ENCODE measurements around the gene SNX33.

Gene SNX33

GRCh38 chr15:75647370-75648155 is at the start of gene SNX33:
Gene SNX33, plus strand, starts transcription at chr15:75647912. Its CDS starts 1,191 bp downstream, at chr15:75649103.
- Histone ChIP-seq H3K27me3 (ENCODE audit: control insufficient read depth, insufficient read depth, low read length) (no peaks in the 10 kb centered on the region), H3K4me3 (ENCODE audit: low read length) (peak within 1 kb of the TSS; percentile 81), H3K27ac (ENCODE audit: low read depth, low read length) (peak within 1 kb of the TSS; percentile 93), H3K4me1 (ENCODE audit: control insufficient read depth, insufficient read depth, low read length) (peaks cover 40% of the 10 kb centered on the region), H3K36me3 (ENCODE audit: control insufficient read depth, insufficient read depth, low read length) (no peaks in the 10 kb centered on the region), H3K9ac (ENCODE audit: low read length) (peak within 1 kb of the TSS; percentile 95)

- H3K27me3 ChIP-seq (ENCODE audit: control insufficient read depth, insufficient read depth, low read length), result no peaks in the 10 kb centered on the region
- H3K27ac ChIP-seq (ENCODE audit: low read depth, low read length), result no peak overlapping the region
- H3K36me3 ChIP-seq (ENCODE audit: control insufficient read depth, insufficient read depth, low read length), result peaks cover 16% of the 10 kb centered on the region
- H3K4me1 ChIP-seq (ENCODE audit: control insufficient read depth, insufficient read depth, low read length), result no peaks in the 10 kb centered on the region
- H3K4me3 ChIP-seq (ENCODE audit: low read length), result no peak overlapping the region
- H3K9ac ChIP-seq (ENCODE audit: low read length), result no peak overlapping the region
These were observed 49.4 kb upstream of the SNX33 start for GRCh38 chr15:75598361-75598760.

- no peak overlapping the region for H3K27ac ChIP-seq (ENCODE audit: low read depth, low read length)
- no peak overlapping the region for H3K4me3 ChIP-seq (ENCODE audit: low read length)
- no peaks in the 10 kb centered on the region for H3K4me1 ChIP-seq (ENCODE audit: control insufficient read depth, insufficient read depth, low read length)
- H3K27me3 ChIP-seq (ENCODE audit: control insufficient read depth, insufficient read depth, low read length), result no peaks in the 10 kb centered on the region
- H3K9ac ChIP-seq (ENCODE audit: low read length), result no peak overlapping the region
- H3K36me3 ChIP-seq (ENCODE audit: control insufficient read depth, insufficient read depth, low read length), result peaks cover 14% of the 10 kb centered on the region
These were observed 48.3 kb upstream of the SNX33 start for GRCh38 chr15:75599401-75599800.

GRCh38 chr15:75606026-75606425 is 41.7 kb upstream of the SNX33 start:
- Histone ChIP-seq H3K4me3 (ENCODE audit: low read length) (no peak overlapping the region), H3K9ac (ENCODE audit: low read length) (no peak overlapping the region), H3K4me1 (ENCODE audit: control insufficient read depth, insufficient read depth, low read length) (no peaks in the 10 kb centered on the region), H3K27ac (ENCODE audit: low read depth, low read length) (no peak overlapping the region), H3K27me3 (ENCODE audit: control insufficient read depth, insufficient read depth, low read length) (no peaks in the 10 kb centered on the region), H3K36me3 (ENCODE audit: control insufficient read depth, insufficient read depth, low read length) (peaks cover 36% of the 10 kb centered on the region)

GRCh38 chr15:75606711-75607699 is 40.7 kb upstream of the SNX33 start:
- Histone ChIP-seq H3K27me3 (ENCODE audit: control insufficient read depth, insufficient read depth, low read length) (no peaks in the 10 kb centered on the region), H3K36me3 (ENCODE audit: control insufficient read depth, insufficient read depth, low read length) (peaks cover 36% of the 10 kb centered on the region), H3K4me3 (ENCODE audit: low read length) (no peak overlapping the region)

GRCh38 chr15:75616766-75617165 is 30.9 kb upstream of the SNX33 start:
- Histone ChIP-seq H3K27ac (ENCODE audit: low read depth, low read length) (no peak overlapping the region), H3K4me3 (ENCODE audit: low read length) (no peak overlapping the region), H3K27me3 (ENCODE audit: control insufficient read depth, insufficient read depth, low read length) (no peaks in the 10 kb centered on the region), H3K36me3 (ENCODE audit: control insufficient read depth, insufficient read depth, low read length) (peaks cover 29% of the 10 kb centered on the region), H3K9ac (ENCODE audit: low read length) (no peak overlapping the region), H3K4me1 (ENCODE audit: control insufficient read depth, insufficient read depth, low read length) (peaks cover 8% of the 10 kb centered on the region)

More at GRCh38 chr15:75606711-75607699, 40.7 kb upstream of the SNX33 start:
- no peak overlapping the region for H3K9ac ChIP-seq (ENCODE audit: low read length)
- no peak overlapping the region for H3K27ac ChIP-seq (ENCODE audit: low read depth, low read length)
- no peaks in the 10 kb centered on the region for H3K4me1 ChIP-seq (ENCODE audit: control insufficient read depth, insufficient read depth, low read length)

GRCh38 chr15:75620058-75620820 is 27.5 kb upstream of the SNX33 start:
- Histone ChIP-seq H3K4me1 (ENCODE audit: control insufficient read depth, insufficient read depth, low read length) (peaks cover 8% of the 10 kb centered on the region), H3K27ac (ENCODE audit: low read depth, low read length) (peak overlapping the region; percentile 73), H3K9ac (ENCODE audit: low read length) (no peak overlapping the region), H3K27me3 (ENCODE audit: control insufficient read depth, insufficient read depth, low read length) (no peaks in the 10 kb centered on the region), H3K36me3 (ENCODE audit: control insufficient read depth, insufficient read depth, low read length) (peaks cover 21% of the 10 kb centered on the region), H3K4me3 (ENCODE audit: low read length) (peak overlapping the region; percentile 25)

GRCh38 chr15:75620841-75621391 is 26.8 kb upstream of the SNX33 start:
- H3K9ac ChIP-seq (ENCODE audit: low read length), result no peak overlapping the region
- H3K4me1 ChIP-seq (ENCODE audit: control insufficient read depth, insufficient read depth, low read length), result peaks cover 8% of the 10 kb centered on the region
- no peaks in the 10 kb centered on the region for H3K27me3 ChIP-seq (ENCODE audit: control insufficient read depth, insufficient read depth, low read length)
- H3K4me3 ChIP-seq (ENCODE audit: low read length), result peak overlapping the region; percentile 9
- peak overlapping the region; percentile 73 for H3K27ac ChIP-seq (ENCODE audit: low read depth, low read length)
- peaks cover 18% of the 10 kb centered on the region for H3K36me3 ChIP-seq (ENCODE audit: control insufficient read depth, insufficient read depth, low read length)

- H3K4me3 ChIP-seq (ENCODE audit: low read length), result no peak overlapping the region
- peaks cover 7% of the 10 kb centered on the region for H3K36me3 ChIP-seq (ENCODE audit: control insufficient read depth, insufficient read depth, low read length)
- no peak overlapping the region for H3K9ac ChIP-seq (ENCODE audit: low read length)
- H3K27me3 ChIP-seq (ENCODE audit: control insufficient read depth, insufficient read depth, low read length), result no peaks in the 10 kb centered on the region
- no peak overlapping the region for H3K27ac ChIP-seq (ENCODE audit: low read depth, low read length)
- H3K4me1 ChIP-seq (ENCODE audit: control insufficient read depth, insufficient read depth, low read length), result peaks cover 8% of the 10 kb centered on the region
These were observed 25.2 kb upstream of the SNX33 start for GRCh38 chr15:75622505-75622904.

GRCh38 chr15:75625542-75626347 is 22.0 kb upstream of the SNX33 start, which contains the start of gene SNUPN:
Gene SNUPN, minus strand, starts transcription at chr15:75625725. Its CDS starts 4,674 bp downstream, at chr15:75621051.
- Histone ChIP-seq H3K4me3 (ENCODE audit: low read length) (peak within 1 kb of the TSS; percentile 99), H3K36me3 (ENCODE audit: control insufficient read depth, insufficient read depth, low read length) (no peaks in the 10 kb centered on the region), H3K27me3 (ENCODE audit: control insufficient read depth, insufficient read depth, low read length) (no peaks in the 10 kb centered on the region), H3K27ac (ENCODE audit: low read depth, low read length) (peak within 1 kb of the TSS; percentile 98), H3K9ac (ENCODE audit: low read length) (peak within 1 kb of the TSS; percentile 90), H3K4me1 (ENCODE audit: control insufficient read depth, insufficient read depth, low read length) (peaks cover 5% of the 10 kb centered on the region)

- no peak overlapping the region for H3K4me3 ChIP-seq (ENCODE audit: low read length)
- H3K27ac ChIP-seq (ENCODE audit: low read depth, low read length), result no peak overlapping the region
- no peaks in the 10 kb centered on the region for H3K4me1 ChIP-seq (ENCODE audit: control insufficient read depth, insufficient read depth, low read length)
- no peaks in the 10 kb centered on the region for H3K27me3 ChIP-seq (ENCODE audit: control insufficient read depth, insufficient read depth, low read length)
- no peak overlapping the region for H3K9ac ChIP-seq (ENCODE audit: low read length)
- H3K36me3 ChIP-seq (ENCODE audit: control insufficient read depth, insufficient read depth, low read length), result no peaks in the 10 kb centered on the region
These were observed 15.8 kb upstream of the SNX33 start for GRCh38 chr15:75631935-75632334.
